ENCODE results near the gene DCBLD2. TPM values are rescaled to one million over a fixed set of nuclear protein-coding genes. Genes with fewer than 3 reads are reported as not detected.
"Not testable (repeated sequence)": the region's sequence is repeated elsewhere in the genome, so short reads cannot be mapped to it uniquely, and the experiment has no call there.

The DCBLD2 gene
- polyA plus RNA-seq, 3 donors, result 2.8 to 7.8 (median 6.0) TPM

- 93 to 96% (median 96%) methylated on average over 1 of the region's 1 CpG for WGBS, 3 donors
- no peak overlapping the region for H3K27ac ChIP-seq (ENCODE audit: low read depth, low read length)
Measured at GRCh38 chr3:98855806-98856400, 45.6 kb downstream of the DCBLD2 start.

- H3K27ac ChIP-seq (ENCODE audit: low read depth, low read length), result no peak overlapping the region
- 99 to 100% (median 100%) methylated on average over 1 of the region's 1 CpG for WGBS, 3 donors
Measured at GRCh38 chr3:98848108-98848507, 53.4 kb downstream of the DCBLD2 start.

- no peak overlapping the region for H3K27ac ChIP-seq (ENCODE audit: low read depth, low read length)
Measured at GRCh38 chr3:98846101-98846500, 55.4 kb downstream of the DCBLD2 start.

GRCh38 chr3:98843266-98843959 is 58.1 kb downstream of the DCBLD2 start:
- H3K27ac ChIP-seq (ENCODE audit: low read depth, low read length), result no peak overlapping the region
- WGBS, 3 donors, result 63 to 81% (median 64%) methylated on average over 7 of the region's 7 CpGs

GRCh38 chr3:98839846-98840245 is 61.6 kb downstream of the DCBLD2 start:
- 86 to 95% (median 90%) methylated on average over 3 of the region's 3 CpGs for WGBS, 3 donors
- no peak overlapping the region for H3K27ac ChIP-seq (ENCODE audit: low read depth, low read length)

- not testable (repeated sequence) for H3K27ac ChIP-seq (ENCODE audit: low read depth, low read length)
- WGBS, 3 donors, result 92 to 98% (median 95%) methylated on average over 5 of the region's 5 CpGs
Measured at GRCh38 chr3:98831060-98831459, 70.4 kb downstream of the DCBLD2 start.

GRCh38 chr3:98829246-98829832 is 72.2 kb downstream of the DCBLD2 start:
- WGBS, 3 donors, result 90 to 100% (median 100%) methylated on average over 1 of the region's 1 CpG
- no peak overlapping the region for H3K27ac ChIP-seq (ENCODE audit: low read depth, low read length)

- whole genome bisulfite sequencing, 3 donors, result 12 to 66% (median 63%) methylated on average over 1 of the region's 1 CpG
- H3K27ac ChIP-seq (ENCODE audit: low read depth, low read length), result no peak overlapping the region
Measured at GRCh38 chr3:98827221-98827920, 74.1 kb downstream of the DCBLD2 start.

GRCh38 chr3:98826126-98826525 is 75.4 kb downstream of the DCBLD2 start:
- no peak overlapping the region for H3K27ac ChIP-seq (ENCODE audit: low read depth, low read length)
- WGBS, 3 donors, result 76 to 89% (median 85%) methylated on average over 3 of the region's 3 CpGs

- WGBS, 3 donors, result 96 to 98% (median 98%) methylated on average over 6 of the region's 6 CpGs
- no peak overlapping the region for H3K27ac ChIP-seq (ENCODE audit: low read depth, low read length)
Measured at GRCh38 chr3:98824256-98824655, 77.2 kb downstream of the DCBLD2 start.

- no peak overlapping the region for H3K27ac ChIP-seq (ENCODE audit: low read depth, low read length)
- 96 to 97% (median 96%) methylated on average over 4 of the region's 4 CpGs for WGBS, 3 donors
Measured at GRCh38 chr3:98823791-98824190, 77.7 kb downstream of the DCBLD2 start.

GRCh38 chr3:98821063-98821462 is 80.4 kb downstream of the DCBLD2 start:
- H3K27ac ChIP-seq (ENCODE audit: low read depth, low read length), result no peak overlapping the region
- 76 to 84% (median 82%) methylated on average over 3 of the region's 3 CpGs for WGBS, 3 donors

- WGBS, 3 donors, result 26 to 32% (median 31%) methylated on average over 3 of the region's 3 CpGs
- no peak overlapping the region for H3K27ac ChIP-seq (ENCODE audit: low read depth, low read length)
Measured at GRCh38 chr3:98817547-98818041, 83.9 kb downstream of the DCBLD2 start.

- no peak overlapping the region for H3K27ac ChIP-seq (ENCODE audit: low read depth, low read length)
- WGBS, 3 donors, result 79 to 94% (median 85%) methylated on average over 5 of the region's 5 CpGs
Measured at GRCh38 chr3:98814817-98815420, 86.6 kb downstream of the DCBLD2 start.

GRCh38 chr3:98812851-98813374 is 88.6 kb downstream of the DCBLD2 start:
- 45 to 61% (median 54%) methylated on average over 5 of the region's 5 CpGs for WGBS, 3 donors
- H3K27ac ChIP-seq (ENCODE audit: low read depth, low read length), result no peak overlapping the region

- 43 to 54% (median 53%) methylated on average over 6 of the region's 6 CpGs for WGBS, 3 donors
- H3K27ac ChIP-seq (ENCODE audit: low read depth, low read length), result no peak overlapping the region
Measured at GRCh38 chr3:98811048-98811447, 90.4 kb downstream of the DCBLD2 start.

GRCh38 chr3:98809557-98809956 is 91.9 kb downstream of the DCBLD2 start:
- WGBS, 3 donors, result 44 to 73% (median 50%) methylated on average over 3 of the region's 3 CpGs

GRCh38 chr3:98808071-98808470 is 93.4 kb downstream of the DCBLD2 start:
- WGBS, 3 donors, result 85 to 94% (median 86%) methylated on average over 2 of the region's 2 CpGs
- H3K27ac ChIP-seq (ENCODE audit: low read depth, low read length), result no peak overlapping the region

More at GRCh38 chr3:98809557-98809956, 91.9 kb downstream of the DCBLD2 start:
- H3K27ac ChIP-seq (ENCODE audit: low read depth, low read length), result no peak overlapping the region
